GM19395 (cell line): ENCODE measurements around the gene PPP2R3A.

ENCODE experiments used
- ATAC-seq: cut with Tn5 transposase; IDR thresholded peaks from one replicate; pipeline ENCODE4 v1.9.1; 2021; ENCODE audit warnings: mild to moderate bottlenecking, moderate library complexity; ENCODE audit not compliant: unreplicated experiment

Gene PPP2R3A

DNA sequence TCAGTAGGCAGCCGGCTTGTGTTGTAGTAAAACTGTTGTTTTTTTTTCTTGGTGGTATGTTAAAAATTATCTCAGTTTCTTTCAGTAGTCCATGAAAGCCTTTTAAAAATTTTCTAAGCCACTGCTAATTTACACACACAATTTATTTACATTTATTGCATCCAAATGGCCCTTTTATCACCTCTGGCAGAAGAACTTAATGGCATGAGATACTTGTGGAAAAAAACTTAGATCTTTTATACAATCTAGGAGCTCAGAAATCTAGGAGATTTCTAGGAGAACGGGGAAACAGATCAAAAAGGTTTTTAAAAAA, 1.4 kb downstream of the PPP2R3A start:
- ATAC-seq, result no peak

DNA sequence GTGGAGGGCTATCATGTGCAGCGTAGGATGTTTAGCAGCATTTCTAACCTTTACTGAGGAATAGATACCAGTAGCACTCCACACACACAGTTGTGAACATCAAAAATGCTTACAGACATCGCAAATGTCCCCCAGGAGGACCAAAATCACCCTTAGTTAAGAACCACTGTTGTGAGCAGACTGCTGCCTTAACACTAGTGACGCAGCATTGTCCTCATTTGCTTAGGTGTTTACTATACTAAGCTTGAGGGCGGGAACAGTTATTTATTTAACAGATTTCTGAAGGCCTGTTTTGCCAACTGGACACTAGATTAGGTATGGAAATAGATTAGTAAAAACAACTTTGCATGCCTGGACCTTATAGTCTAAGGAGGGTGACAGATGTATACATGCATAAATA, 2.3 kb downstream of the PPP2R3A start:
- no peak for ATAC-seq

DNA sequence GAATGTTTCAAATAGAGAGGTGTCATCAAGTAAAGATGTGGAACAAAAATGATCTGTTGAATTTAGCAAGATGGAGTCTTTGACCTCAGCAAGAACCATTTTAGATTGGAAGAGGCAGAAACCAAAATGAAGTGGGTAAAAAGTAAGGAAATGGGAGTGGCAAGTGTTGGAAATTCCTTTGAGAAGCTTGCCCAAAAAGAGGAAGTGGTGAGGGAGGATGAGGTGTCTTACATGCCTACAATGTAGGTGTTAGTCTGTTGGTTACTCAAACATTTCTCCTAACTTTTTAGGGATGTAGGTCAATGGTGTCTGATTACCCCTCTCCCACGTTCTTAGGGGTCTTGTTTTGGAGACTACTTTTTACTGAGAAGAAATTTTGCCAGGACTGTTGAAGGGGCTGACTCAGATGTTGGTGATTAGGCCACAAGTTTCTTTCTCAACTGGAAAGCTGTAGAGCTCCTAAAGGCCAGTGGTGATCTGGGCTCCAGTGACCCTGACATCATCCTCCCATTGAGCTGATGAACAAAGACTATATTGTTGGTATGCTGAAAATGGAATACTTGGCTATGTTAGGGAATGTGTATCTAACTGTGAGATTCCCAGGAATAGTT, 5.1 kb downstream of the PPP2R3A start:
- ATAC-seq, result no peak

DNA sequence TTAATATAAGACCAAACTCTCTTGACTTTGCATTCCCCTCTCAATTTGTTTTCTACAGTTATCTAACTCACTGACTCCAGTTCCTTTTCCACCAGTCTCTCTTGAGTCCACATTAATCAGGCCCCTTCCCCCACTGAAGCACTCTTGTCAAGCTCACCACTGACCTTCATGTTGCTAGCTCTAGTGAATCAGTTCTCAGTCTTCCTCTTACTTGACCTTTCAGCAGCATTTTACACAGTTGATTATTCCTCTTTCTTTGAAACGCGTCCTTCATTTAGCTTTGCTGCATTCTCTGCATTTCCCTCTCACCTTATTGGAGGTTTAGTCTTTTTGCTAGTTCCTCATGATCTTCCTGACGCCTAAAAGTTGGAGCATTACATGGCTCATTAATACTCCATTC, 8.3 kb downstream of the PPP2R3A start:
- ATAC-seq, result no peak

DNA sequence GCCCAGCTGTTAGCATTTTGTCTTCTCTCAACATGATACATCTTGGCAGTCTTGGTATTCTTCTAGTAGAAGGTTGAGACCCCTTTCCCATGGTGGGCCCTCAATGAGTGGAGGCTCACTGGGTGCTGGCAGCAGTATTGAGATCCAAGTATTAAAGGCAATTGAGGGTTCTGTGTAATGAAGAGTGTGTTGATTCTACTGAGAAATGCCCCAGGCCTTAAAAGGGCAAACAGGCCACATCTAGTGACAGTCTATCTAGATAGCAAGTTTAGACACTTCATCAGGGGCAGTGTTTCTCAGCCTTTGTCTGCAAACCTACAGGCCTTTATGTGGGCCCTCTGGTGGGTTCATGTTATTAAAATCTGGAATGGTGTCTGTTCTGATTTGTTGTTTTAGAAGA, 9.5 kb downstream of the PPP2R3A start:
- no peak for ATAC-seq

DNA sequence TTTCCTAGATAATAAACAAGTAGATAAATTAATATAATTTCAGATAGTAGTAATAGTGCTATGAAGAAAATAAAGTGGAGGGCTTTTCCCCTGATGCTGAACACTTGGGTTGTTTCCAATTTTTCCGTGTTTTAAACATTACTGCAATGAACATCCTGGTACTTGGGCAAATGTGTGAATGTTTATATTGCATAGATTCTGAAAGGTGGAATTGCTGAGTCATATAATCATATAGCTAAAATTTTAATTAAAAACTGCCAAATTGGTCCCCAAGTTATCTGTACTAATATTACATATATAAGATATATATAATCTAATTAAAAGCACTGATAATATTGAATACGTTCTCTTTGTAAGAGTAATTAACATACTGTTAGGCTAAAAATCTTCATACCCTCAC, 10.0 kb downstream of the PPP2R3A start:
- ATAC-seq, result no peak

DNA sequence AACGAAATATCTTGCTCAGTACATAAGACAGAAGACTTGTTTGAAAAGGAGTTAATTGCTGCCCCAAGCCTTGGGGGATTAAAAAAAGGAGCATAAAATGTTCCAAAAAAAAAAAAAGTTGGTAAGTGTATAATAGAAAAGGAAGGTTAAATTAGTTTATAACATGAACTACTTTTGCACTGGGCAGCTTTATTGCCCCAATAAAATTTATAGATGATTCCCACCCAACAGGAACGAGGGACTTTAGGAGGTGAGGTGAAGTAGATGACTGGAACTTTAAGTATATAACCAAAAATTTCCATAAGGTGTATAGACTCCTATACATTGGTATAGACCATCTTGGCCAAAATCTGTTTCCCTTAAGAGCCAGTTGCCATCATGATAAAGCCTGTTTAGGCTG, 14.8 kb downstream of the PPP2R3A start:
- ATAC-seq, result no peak

DNA sequence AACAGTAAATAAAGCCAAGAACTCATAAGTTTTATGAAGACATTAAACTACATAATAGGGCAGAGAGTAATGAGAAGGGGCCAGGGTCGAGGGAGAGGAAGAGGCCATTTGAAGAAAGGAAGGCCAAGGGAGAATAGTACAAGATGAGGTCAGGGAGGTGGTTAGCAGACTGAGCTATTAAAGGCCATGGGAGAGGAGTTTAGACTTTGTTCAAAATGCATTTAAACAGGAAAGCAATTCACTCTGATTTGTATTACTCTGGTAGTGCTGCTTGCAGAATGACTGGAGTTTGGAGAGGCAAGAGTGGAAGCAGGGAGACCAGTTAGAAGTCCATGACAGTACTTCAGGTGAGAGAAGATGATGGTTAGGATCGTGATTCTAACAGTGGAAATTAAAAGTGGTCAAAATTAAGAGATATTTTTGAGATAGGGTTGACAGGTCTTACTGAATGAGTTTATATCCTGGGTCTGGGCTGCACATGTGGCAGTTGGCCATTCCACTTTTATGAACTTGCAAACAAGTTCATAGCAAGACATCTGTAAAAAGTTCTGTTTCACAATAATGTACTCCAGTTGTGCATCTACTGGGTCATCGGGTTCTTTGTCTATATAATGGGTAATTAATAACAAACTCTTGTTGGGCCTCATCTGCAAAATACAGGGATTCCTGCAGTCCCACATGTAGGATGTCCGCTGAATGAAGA, 16.3 kb downstream of the PPP2R3A start:
- no peak for ATAC-seq

DNA sequence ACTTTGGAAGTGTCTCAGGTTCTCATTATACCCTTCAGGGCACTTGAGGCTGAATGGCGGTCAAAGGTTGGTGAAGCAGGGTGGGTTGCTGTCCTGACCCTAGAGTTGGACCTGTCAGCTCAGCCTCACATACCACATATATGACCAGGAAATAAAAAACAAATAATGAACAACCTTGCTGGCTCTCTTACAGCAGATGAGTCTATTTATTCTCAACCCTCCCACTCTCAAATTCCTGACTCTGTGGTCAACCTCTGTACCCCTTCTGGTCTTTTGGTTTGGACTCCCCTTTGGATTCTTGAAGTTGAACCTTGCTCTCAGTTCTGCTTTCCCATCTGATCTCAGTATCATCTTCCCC, 16.9 kb downstream of the PPP2R3A start:
- ATAC-seq, result no peak

DNA sequence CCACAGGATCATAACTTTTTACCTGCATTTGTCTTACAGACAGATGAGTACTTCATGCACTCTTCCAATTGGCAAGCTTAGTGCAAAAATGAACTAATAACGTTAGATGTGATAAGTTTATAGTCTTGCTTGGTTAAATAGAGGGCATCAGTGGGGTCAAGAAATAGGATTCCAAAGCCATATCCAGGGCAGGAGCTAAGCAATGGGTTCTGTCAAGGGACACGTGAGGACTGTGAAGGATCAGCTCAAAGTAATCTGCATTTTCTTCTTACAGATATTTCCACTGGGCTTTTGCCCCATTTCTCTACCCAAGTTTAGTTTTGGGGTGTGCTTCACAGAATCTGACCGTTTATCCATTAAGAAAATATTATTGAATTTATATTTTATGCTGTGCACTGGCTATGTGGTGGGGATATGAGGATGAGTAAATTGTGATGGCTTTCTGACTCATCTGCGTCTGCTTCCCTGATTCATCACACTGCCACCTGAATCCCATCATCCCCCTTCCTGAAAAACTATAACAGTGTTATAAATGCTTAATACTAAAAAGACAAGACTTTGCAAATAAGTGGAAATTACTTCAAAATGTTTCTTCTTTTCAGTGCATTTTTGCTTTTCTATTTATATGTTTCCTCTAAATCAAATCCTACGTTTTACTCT, 17.5 kb downstream of the PPP2R3A start:
- ATAC-seq, result no peak

DNA sequence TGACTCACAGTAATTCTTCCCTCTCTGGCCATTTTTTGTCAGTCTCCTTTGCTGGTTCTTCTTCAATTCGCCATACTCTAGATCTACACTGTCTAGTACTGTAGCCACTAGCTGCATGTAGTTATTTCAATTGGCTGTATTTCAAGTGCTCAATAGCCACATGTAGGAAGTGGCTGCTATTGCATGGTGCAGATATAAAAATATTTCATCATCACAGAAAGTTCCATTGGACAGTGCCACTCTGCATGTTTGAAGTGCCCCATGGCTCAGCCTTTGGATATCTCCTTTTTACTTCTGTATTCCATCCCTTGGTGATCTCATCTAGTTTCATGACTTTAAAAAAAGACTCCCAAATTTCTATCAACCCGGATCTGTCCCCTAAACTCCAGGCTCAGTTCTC, 22.1 kb downstream of the PPP2R3A start:
- no peak for ATAC-seq

DNA sequence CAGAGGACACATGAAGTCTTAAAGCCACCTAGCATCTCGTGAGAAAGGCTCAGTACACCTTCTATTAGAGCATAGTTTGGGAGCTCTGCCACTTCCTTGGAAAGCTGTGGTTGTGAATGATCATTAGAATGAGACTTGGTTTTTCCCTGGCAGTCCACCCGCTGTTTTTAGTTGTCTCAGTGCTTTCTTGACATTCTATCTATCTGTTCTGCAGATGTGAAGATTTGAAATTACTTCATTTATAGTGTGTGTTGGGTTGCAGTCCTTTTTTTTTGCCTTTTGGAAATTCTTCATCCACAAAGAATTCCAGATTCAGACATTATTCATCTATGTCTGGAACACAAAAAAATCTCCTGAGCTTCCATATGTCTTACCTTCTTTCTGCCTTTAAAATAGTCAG, 23.7 kb downstream of the PPP2R3A start:
- ATAC-seq, result no peak

DNA sequence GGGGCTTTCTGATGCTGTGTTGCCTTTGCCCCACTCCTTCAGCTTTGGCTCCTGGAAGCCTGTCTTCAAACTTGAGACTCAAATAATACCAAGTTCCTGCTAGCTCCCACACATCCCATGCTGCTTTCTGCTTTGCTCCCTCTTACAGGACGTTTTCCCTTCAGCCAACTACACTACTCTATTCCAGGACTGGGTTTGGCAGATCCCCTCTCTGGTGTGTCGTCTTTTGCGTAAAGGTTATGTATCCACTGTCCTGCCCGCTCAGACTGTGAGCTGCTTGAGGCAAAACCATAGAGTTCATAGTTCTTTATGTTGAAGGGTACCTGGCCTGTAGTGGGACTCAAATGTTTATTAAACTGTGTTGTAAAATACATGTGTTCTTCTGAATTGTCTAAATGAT, 25.4 kb downstream of the PPP2R3A start:
- ATAC-seq, result no peak

DNA sequence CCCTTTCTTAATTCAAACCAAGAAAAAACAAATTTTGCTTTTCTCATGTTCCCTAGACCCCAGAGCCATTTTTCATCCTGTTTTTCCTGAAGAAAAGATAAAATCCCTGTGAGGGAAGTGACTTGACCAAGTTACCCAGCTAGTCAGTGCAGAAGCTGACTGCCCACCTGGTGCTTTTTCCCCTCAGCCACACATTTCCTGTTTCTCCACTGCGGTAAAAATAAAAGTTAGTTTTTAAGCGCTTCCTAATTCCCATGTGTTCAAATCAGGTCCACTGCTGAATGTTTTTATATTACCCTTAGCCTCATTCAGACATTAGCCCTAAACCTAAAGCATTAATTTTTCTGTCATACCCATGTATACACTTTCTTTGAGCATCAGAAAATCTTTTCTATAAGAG, 26.1 kb downstream of the PPP2R3A start:
- ATAC-seq, result no peak

DNA sequence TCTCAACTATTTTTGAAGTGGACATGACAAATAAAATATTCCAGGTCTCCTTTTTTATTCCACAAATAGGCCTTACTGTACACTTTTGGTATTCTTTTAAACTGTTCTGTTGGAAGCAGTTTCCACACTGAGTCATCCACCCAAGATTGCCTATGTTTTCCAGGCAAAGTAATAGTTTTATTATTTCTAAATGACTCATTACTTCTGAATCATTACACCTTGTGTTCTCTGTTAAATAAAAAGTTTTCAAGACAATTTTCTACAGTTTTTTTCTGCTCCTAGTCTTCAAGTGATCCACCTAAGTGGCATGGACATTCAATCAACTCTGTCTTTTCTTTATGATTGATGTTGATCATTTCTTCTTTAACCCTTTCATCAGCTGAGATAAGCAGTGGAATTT, 26.5 kb downstream of the PPP2R3A start:
- no peak for ATAC-seq

DNA sequence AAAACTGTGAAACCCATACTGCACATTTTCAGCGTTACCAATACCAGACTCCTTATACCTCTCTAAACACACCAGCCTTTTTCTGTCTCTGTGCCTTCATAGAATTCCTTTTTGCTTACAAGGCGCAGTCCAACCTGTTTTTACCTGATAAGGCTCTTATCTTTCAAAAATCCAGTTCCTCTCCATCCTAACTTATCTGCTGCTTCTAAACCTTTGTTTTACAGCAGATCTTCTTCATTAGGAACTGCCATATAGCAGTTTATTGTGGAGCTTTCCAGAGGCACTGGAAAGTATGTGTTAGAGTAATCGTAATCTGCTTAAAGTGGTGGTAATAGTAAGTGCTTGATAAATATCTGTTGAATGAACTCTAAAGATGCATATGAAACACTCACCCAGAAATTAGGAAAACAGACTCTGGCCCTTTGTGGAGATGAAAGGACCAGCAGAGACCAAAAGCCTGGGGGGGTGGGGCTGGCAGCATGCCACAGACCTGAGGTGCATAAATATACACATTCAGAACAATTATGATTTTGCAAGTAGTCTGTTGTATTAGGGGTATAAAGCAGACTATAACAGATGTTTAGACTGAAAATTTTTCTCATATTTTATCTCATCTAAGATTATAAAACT, 29.3 kb downstream of the PPP2R3A start:
- no peak for ATAC-seq

DNA sequence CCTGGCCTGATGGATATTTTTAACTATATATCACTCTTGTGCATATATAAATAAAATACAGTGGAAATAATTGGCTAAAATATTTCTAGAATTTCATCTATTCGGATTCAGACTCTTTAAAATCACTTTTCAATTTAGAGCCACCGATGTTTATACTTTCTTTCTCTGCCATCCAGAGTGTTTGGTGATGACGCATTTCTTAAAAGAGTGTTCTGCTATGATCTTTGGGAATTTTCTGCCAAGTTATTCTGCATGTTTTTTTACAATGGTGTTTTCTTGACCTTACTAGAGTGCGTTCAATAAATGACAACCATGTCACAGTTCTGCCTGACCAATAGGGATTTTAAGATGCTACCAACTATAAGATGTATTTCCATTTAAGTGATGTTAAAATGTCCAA, 30.2 kb downstream of the PPP2R3A start:
- ATAC-seq, result no peak

DNA sequence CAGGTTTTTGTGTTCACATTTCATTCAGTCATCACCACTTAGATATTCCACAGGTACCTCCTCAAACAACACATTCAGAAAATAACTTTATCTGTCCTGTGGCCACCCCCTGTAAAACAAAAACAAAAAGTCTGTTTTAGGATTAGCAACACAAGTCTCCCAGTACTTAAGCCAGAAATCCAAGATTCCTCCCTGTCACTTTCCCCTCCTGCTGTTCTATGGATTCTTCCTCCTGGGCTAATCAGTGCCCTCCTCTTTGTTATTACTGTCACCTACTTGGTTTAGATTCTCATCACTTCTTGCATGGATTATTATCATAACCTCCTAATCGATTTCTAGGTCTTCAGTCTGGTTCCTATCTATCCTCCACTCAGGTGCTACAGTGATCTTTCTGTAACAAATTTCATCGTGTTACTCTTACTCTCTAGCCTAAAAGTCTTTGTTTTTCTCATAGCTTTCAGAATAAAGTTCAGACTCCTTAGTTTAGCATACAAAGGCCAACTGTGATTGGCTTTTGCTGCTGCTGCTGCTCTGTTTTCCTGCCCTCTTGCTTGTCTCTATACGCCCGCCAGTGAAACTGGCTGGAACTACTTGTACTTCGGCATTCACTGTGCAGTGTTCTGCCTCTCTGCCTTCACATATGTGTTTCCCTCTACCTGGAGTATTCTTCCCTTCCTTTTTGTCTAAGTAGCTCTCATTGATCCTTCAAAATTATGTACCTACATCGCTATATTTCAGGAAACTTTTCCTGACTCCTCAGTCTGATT, 32.2 kb downstream of the PPP2R3A start:
- ATAC-seq, result no peak

DNA sequence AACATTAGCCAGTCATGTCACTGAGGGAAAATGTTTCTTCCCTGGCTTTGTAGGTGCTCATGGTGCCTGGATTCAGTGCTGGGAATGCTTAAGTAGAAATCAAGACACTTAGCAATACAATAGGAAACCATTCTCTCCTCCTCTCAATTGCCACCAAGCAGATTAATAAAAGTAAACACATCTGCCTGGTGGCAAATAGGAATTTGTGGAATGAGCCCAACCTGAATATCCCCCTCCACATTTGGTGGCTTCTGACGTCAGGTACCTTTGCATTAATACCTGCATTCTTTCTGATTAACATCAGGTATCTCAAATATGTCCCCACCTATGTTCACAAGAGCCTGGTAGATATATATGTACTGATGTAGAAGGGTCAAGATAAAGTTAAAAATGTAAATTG, 42.7 kb downstream of the PPP2R3A start:
- no peak for ATAC-seq

DNA sequence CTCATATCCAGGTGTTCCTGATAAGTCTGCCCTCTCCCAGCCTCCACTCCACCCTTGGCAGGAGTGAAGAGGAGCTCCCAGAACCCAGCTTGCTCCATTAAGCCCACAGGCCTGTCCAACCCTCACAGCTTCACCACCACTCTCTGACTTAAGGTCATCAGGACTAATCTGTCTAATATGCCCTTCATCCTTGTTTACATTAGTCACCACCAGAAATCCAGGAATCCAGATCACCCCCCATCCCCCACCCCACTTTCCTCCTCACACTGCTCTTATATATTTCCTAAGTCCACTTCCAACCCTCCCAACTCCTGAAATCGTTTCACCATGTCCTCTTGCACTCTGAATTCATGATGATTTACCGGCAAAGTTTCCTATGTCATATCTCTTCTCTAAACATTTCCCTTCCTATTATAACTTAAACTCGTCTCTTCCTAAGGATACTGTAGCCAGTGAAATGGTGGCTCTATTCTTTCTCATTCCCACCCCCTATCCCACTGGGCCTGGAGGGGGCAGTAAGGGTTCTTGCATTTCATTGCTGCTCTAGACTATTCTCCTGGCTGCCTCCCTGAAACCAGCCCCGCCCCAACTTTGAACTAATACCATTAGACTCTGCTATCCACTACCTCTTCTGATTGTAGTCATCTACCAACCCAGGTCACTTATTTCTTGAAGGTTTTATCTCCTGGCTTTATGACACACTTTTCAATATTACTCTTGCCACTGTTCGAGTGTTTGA, 43.4 kb downstream of the PPP2R3A start:
- ATAC-seq, result no peak

DNA sequence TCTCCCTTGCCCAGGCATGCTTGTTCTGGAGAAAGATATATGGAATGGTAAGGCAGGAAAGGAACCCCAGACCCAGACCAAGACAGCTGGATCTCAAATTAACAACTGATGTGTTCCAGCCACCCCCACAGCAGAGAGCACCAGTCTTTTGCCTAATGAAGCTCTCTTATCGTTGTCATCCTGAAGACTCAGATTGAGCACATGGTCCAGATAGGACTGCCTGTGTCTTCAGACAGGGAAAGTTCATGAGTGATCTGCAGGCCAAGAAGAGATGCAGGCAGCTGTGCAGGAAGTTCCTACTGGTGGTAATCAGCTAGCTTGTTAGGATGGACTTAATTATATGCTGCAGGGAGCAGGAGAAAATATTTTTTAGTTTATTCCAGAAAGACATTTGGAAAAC, 53.3 kb downstream of the PPP2R3A start:
- ATAC-seq, result no peak
